ENCODE data around the gene PRXL2B. TPM values are rescaled to one million over a fixed set of nuclear protein-coding genes. Genes with fewer than 3 reads are reported as not detected.
A peak's percentile ranks its signal among the peaks of the same experiment; 100 is the strongest.

Gene PRXL2B
- total and polyA plus RNA-seq, 4 donors = 19.0 to 85.9 (median 52.0) TPM

- H3K4me1 ChIP-seq (ENCODE audit: control insufficient read depth, insufficient read depth, low read length) = peaks cover 33% of the 10 kb centered on the region
- H3K27me3 ChIP-seq (ENCODE audit: control insufficient read depth, insufficient read depth, low read length) = no peaks in the 10 kb centered on the region
- H3K27ac ChIP-seq (ENCODE audit: low read depth, low read length) = peak overlapping the region; percentile 92
- peak in 2 of 6 donors; percentile 31 to 33 for DNase-seq (ENCODE audit: low read depth in 4 of 6, low spot score in 6 of 6)
- peak overlapping the region; percentile 54 for H3K4me3 ChIP-seq (ENCODE audit: low read depth, low read length)
- 22% methylated on average over 10 of the region's 12 CpGs for WGBS (ENCODE audit: insufficient coverage)
- peaks cover 21% of the 10 kb centered on the region for H3K36me3 ChIP-seq (ENCODE audit: control insufficient read depth, insufficient read depth, low read length)
- H3K9me3 ChIP-seq (ENCODE audit: control insufficient read depth, insufficient read depth, low read length) = no peaks in the 10 kb centered on the region
Measured at GRCh38 chr1:2584686-2585317, 1.8 kb upstream of the PRXL2B start.

- no peaks in the 10 kb centered on the region for H3K9me3 ChIP-seq (ENCODE audit: control insufficient read depth, insufficient read depth, low read length)
- WGBS (ENCODE audit: insufficient coverage) = under 1% methylated on average over 21 of the region's 28 CpGs
- peak overlapping the region; percentile 54 for H3K4me3 ChIP-seq (ENCODE audit: low read depth, low read length)
- DNase-seq (ENCODE audit: low read depth in 4 of 6, low spot score in 6 of 6) = peak in 3 of 6 donors; percentile 10 to 81 (median 67)
- H3K36me3 ChIP-seq (ENCODE audit: control insufficient read depth, insufficient read depth, low read length) = peaks cover 28% of the 10 kb centered on the region
- no peaks in the 10 kb centered on the region for H3K27me3 ChIP-seq (ENCODE audit: control insufficient read depth, insufficient read depth, low read length)
- peak overlapping the region; percentile 92 for H3K27ac ChIP-seq (ENCODE audit: low read depth, low read length)
- H3K4me1 ChIP-seq (ENCODE audit: control insufficient read depth, insufficient read depth, low read length) = peaks cover 33% of the 10 kb centered on the region
Measured at GRCh38 chr1:2585318-2586092, 1.1 kb upstream of the PRXL2B start.

GRCh38 chr1:2587071-2587859 is 688 bp downstream of the PRXL2B start:
- Histone ChIP-seq H3K9me3 (ENCODE audit: control insufficient read depth, insufficient read depth, low read length) (no peaks in the 10 kb centered on the region), H3K27me3 (ENCODE audit: control insufficient read depth, insufficient read depth, low read length) (no peaks in the 10 kb centered on the region), H3K27ac (ENCODE audit: low read depth, low read length) (no peak overlapping the region), H3K4me3 (ENCODE audit: low read depth, low read length) (peak overlapping the region; percentile 54), H3K36me3 (ENCODE audit: control insufficient read depth, insufficient read depth, low read length) (peaks cover 33% of the 10 kb centered on the region), H3K4me1 (ENCODE audit: control insufficient read depth, insufficient read depth, low read length) (peaks cover 33% of the 10 kb centered on the region)
- no peak for DNase-seq (ENCODE audit: low read depth in 4 of 6, low spot score in 6 of 6)
- 8% methylated on average over 48 of the region's 52 CpGs for WGBS (ENCODE audit: insufficient coverage)

GRCh38 chr1:2587860-2588571 is 1.4 kb downstream of the PRXL2B start:
- H3K4me1 ChIP-seq (ENCODE audit: control insufficient read depth, insufficient read depth, low read length) = peaks cover 33% of the 10 kb centered on the region
- no peaks in the 10 kb centered on the region for H3K9me3 ChIP-seq (ENCODE audit: control insufficient read depth, insufficient read depth, low read length)
- no peak for DNase-seq (ENCODE audit: low read depth in 4 of 6, low spot score in 6 of 6)
- H3K27me3 ChIP-seq (ENCODE audit: control insufficient read depth, insufficient read depth, low read length) = no peaks in the 10 kb centered on the region
- WGBS (ENCODE audit: insufficient coverage) = 83% methylated on average over 19 of the region's 19 CpGs
- H3K36me3 ChIP-seq (ENCODE audit: control insufficient read depth, insufficient read depth, low read length) = peaks cover 33% of the 10 kb centered on the region
- no peak overlapping the region for H3K27ac ChIP-seq (ENCODE audit: low read depth, low read length)
- peak overlapping the region; percentile 54 for H3K4me3 ChIP-seq (ENCODE audit: low read depth, low read length)

- no peak for DNase-seq (ENCODE audit: low read depth in 4 of 6, low spot score in 6 of 6)
- WGBS (ENCODE audit: insufficient coverage) = 85% methylated on average over 21 of the region's 23 CpGs
- peaks cover 40% of the 10 kb centered on the region for H3K4me1 ChIP-seq (ENCODE audit: control insufficient read depth, insufficient read depth, low read length)
- H3K4me3 ChIP-seq (ENCODE audit: low read depth, low read length) = no peak overlapping the region
- peaks cover 33% of the 10 kb centered on the region for H3K36me3 ChIP-seq (ENCODE audit: control insufficient read depth, insufficient read depth, low read length)
- H3K27ac ChIP-seq (ENCODE audit: low read depth, low read length) = no peak overlapping the region
- no peaks in the 10 kb centered on the region for H3K27me3 ChIP-seq (ENCODE audit: control insufficient read depth, insufficient read depth, low read length)
- no peaks in the 10 kb centered on the region for H3K9me3 ChIP-seq (ENCODE audit: control insufficient read depth, insufficient read depth, low read length)
Measured at GRCh38 chr1:2588661-2589430, 2.3 kb downstream of the PRXL2B start.

GRCh38 chr1:2589431-2590232 is 3.1 kb downstream of the PRXL2B start:
- no peak for DNase-seq (ENCODE audit: low read depth in 4 of 6, low spot score in 6 of 6)
- peaks cover 33% of the 10 kb centered on the region for H3K36me3 ChIP-seq (ENCODE audit: control insufficient read depth, insufficient read depth, low read length)
- no peaks in the 10 kb centered on the region for H3K9me3 ChIP-seq (ENCODE audit: control insufficient read depth, insufficient read depth, low read length)
- H3K27me3 ChIP-seq (ENCODE audit: control insufficient read depth, insufficient read depth, low read length) = no peaks in the 10 kb centered on the region
- WGBS (ENCODE audit: insufficient coverage) = 96% methylated on average over 25 of the region's 25 CpGs
- peaks cover 44% of the 10 kb centered on the region for H3K4me1 ChIP-seq (ENCODE audit: control insufficient read depth, insufficient read depth, low read length)
- H3K27ac ChIP-seq (ENCODE audit: low read depth, low read length) = no peak overlapping the region
- H3K4me3 ChIP-seq (ENCODE audit: low read depth, low read length) = no peak overlapping the region

- H3K4me1 ChIP-seq (ENCODE audit: control insufficient read depth, insufficient read depth, low read length) = peaks cover 37% of the 10 kb centered on the region
- H3K27ac ChIP-seq (ENCODE audit: low read depth, low read length) = no peak overlapping the region
- H3K27me3 ChIP-seq (ENCODE audit: control insufficient read depth, insufficient read depth, low read length) = no peaks in the 10 kb centered on the region
- H3K4me3 ChIP-seq (ENCODE audit: low read depth, low read length) = no peak overlapping the region
- no peaks in the 10 kb centered on the region for H3K9me3 ChIP-seq (ENCODE audit: control insufficient read depth, insufficient read depth, low read length)
- H3K36me3 ChIP-seq (ENCODE audit: control insufficient read depth, insufficient read depth, low read length) = peaks cover 36% of the 10 kb centered on the region
- 96% methylated on average over 26 of the region's 31 CpGs for WGBS (ENCODE audit: insufficient coverage)
- no peak for DNase-seq (ENCODE audit: low read depth in 4 of 6, low spot score in 6 of 6)
Measured at GRCh38 chr1:2590233-2591141, 3.9 kb downstream of the PRXL2B start.

GRCh38 chr1:2591233-2591580 is 4.6 kb downstream of the PRXL2B start:
- H3K9me3 ChIP-seq (ENCODE audit: control insufficient read depth, insufficient read depth, low read length) = no peaks in the 10 kb centered on the region
- H3K4me1 ChIP-seq (ENCODE audit: control insufficient read depth, insufficient read depth, low read length) = peaks cover 33% of the 10 kb centered on the region
- H3K27ac ChIP-seq (ENCODE audit: low read depth, low read length) = no peak overlapping the region
- H3K27me3 ChIP-seq (ENCODE audit: control insufficient read depth, insufficient read depth, low read length) = no peaks in the 10 kb centered on the region
- H3K36me3 ChIP-seq (ENCODE audit: control insufficient read depth, insufficient read depth, low read length) = peaks cover 36% of the 10 kb centered on the region
- no peak for DNase-seq (ENCODE audit: low read depth in 4 of 6, low spot score in 6 of 6)
- WGBS (ENCODE audit: insufficient coverage) = 84% methylated on average over 2 of the region's 5 CpGs
- H3K4me3 ChIP-seq (ENCODE audit: low read depth, low read length) = no peak overlapping the region

Measured in spinal cord (tissue), 10 donors.